K562 (cell line): ENCODE measurements around the gene WDR76. TPM values are rescaled to one million over a fixed set of nuclear protein-coding genes. Genes with fewer than 3 reads are reported as not detected.
A peak's percentile ranks its signal among the peaks of the same experiment; 100 is the strongest.

Experiments used
- ASH1L ChIP-seq: fragments of 450-650 bp; IDR thresholded peaks from 2 replicates; pipeline ENCODE4 v1.6.1; 2018; ENCODE audit warnings: borderline replicate concordance, mild to moderate bottlenecking, low read depth; ENCODE audit not compliant: partially characterized antibody
- C11orf30 ChIP-seq: fragments of 450-650 bp; IDR thresholded peaks from 2 replicates; pipeline ENCODE4 v1.6.1; 2016; ENCODE audit warnings: low read depth, mild to moderate bottlenecking
- CCAR2 ChIP-seq: fragments of 200-400 bp; formaldehyde crosslinking; IDR thresholded peaks from 2 replicates; pipeline ENCODE4 v1.6.1; 2017; ENCODE audit warnings: mild to moderate bottlenecking, low read depth, low read length
- ELF1 ChIP-seq: fragments of 200-800 bp; sonication (Bioruptor generic); IDR thresholded peaks from 2 replicates; pipeline ENCODE4 v1.6.1; 2016; ENCODE audit warnings: missing genetic modification characterization, missing compliant biosample characterization
- HCFC1 ChIP-seq: IDR thresholded peaks from 2 replicates; pipeline ENCODE4 v1.6.1; 2012; ENCODE audit warnings: low read depth, low read length, improper control_type of control experiment
- HDAC8 ChIP-seq: fragments of 450-650 bp; IDR thresholded peaks from 2 replicates; pipeline ENCODE4 v1.6.1; 2016; ENCODE audit warnings: mild to moderate bottlenecking, missing genetic modification characterization, moderate library complexity, missing compliant biosample characterization
- KAT7 ChIP-seq: sonication (generic); formaldehyde crosslinking; IDR thresholded peaks from 2 replicates; pipeline ENCODE4 v1.8.0; 2022; ENCODE audit warnings: missing genetic modification reagents, mild to moderate bottlenecking, borderline replicate concordance
- MAZ ChIP-seq, 2 experiments: fragments of 450-650 bp in 1 of 2; sonication (generic) in 1 of 2; formaldehyde crosslinking; IDR thresholded peaks in 1 of 2; conservative IDR thresholded peaks in 1 of 2; 2 replicates each; pipeline versions ENCODE4 v1.4.0 to v1.5.0; 2020; ENCODE audit warnings: mild to moderate bottlenecking in 1 of 2, missing genetic modification reagents in 1 of 2
- PCBP2 ChIP-seq: fragments of 200-400 bp; formaldehyde crosslinking; IDR thresholded peaks from 2 replicates; pipeline ENCODE4 v1.6.1; 2018; ENCODE audit warnings: low read length, low read depth, mild to moderate bottlenecking, moderate library complexity; ENCODE audit not compliant: poor library complexity, severe bottlenecking
- PHB2 ChIP-seq: fragments of 450-650 bp; IDR thresholded peaks from 2 replicates; pipeline ENCODE4 v1.6.1; 2017; ENCODE audit warnings: low read depth
- POLR3G ChIP-seq: IDR thresholded peaks from 2 replicates; pipeline ENCODE4 v1.6.1; 2011; ENCODE audit not compliant: insufficient read length, insufficient replicate concordance; ENCODE audit errors: extremely low read depth
- SETDB1 ChIP-seq: IDR thresholded peaks from one replicate; pipeline ENCODE4 v1.6.1; 2012; ENCODE audit warnings: low read length, control low read depth, inconsistent platforms
- SMARCB1 ChIP-seq: IDR thresholded peaks from 2 replicates; pipeline ENCODE4 v1.6.1; 2011; ENCODE audit warnings: improper control_type of control experiment, low read depth; ENCODE audit not compliant: insufficient read length
- SMC3 ChIP-seq: conservative IDR thresholded peaks from 2 replicates; pipeline ENCODE4 v1.6.1; 2011; ENCODE audit warnings: low read depth, low read length, improper control_type of control experiment; ENCODE audit not compliant: insufficient read depth
- TAF1 ChIP-seq: IDR thresholded peaks from 2 replicates; pipeline ENCODE4 v1.6.1; 2011; ENCODE audit warnings: mild to moderate bottlenecking, low read length, moderate library complexity; ENCODE audit not compliant: insufficient read depth, control insufficient read depth, severe bottlenecking; ENCODE audit errors: extremely low read depth
- XRCC4 ChIP-seq: IDR thresholded peaks from one replicate; pipeline ENCODE4 v1.6.1; 2011; ENCODE audit not compliant: insufficient read depth, insufficient read length; ENCODE audit errors: extremely low read depth
- ZNF23 ChIP-seq: fragments of 250-450 bp; sonication (Bioruptor Pico); IDR thresholded peaks from 2 replicates; pipeline ENCODE4 v1.4.0; 2020; ENCODE audit warnings: mild to moderate bottlenecking
- ZNF232 ChIP-seq: sonication (generic); formaldehyde crosslinking; IDR thresholded peaks from 2 replicates; pipeline ENCODE4 v1.8.0; 2022; ENCODE audit warnings: mild to moderate bottlenecking, missing genetic modification reagents
- ZNF3 ChIP-seq: fragments of 250-450 bp; sonication (Bioruptor Pico); IDR thresholded peaks from 2 replicates; pipeline ENCODE4 v1.5.0; 2021; ENCODE audit warnings: mild to moderate bottlenecking, moderate library complexity
- ZNF408 ChIP-seq: fragments of 250-450 bp; sonication (Bioruptor Pico); IDR thresholded peaks from 2 replicates; pipeline ENCODE4 v1.4.0; 2020; ENCODE audit warnings: low read depth, mild to moderate bottlenecking, moderate library complexity
- ZNF75A ChIP-seq: fragments of 450-650 bp; formaldehyde crosslinking; IDR thresholded peaks from 2 replicates; pipeline ENCODE4 v1.4.0; 2020; ENCODE audit warnings: mild to moderate bottlenecking
- polyA plus RNA-seq, 8 experiments: library from polyadenylated mRNA; depleted of rRNA in 4 of 8; stranded (reverse) in 5 of 8; unstranded in 3 of 8; fragments of >200 nt; fragmentation: Nextera tagmentation in 2 of 8; fragmentation: Illumina TruSeq in 1 of 8; extraction: Ambion mirVana in 2 of 8; extraction: Trizol in 1 of 8; gene quantifications; 2 replicates each; pipeline versions ENCODE4 v1.2.1 to v1.2.3, GENCODE V29; 2011 to 2014; ENCODE audit warnings: inconsistent platforms in 1 of 8, missing spikeins in 1 of 8
- total RNA-seq, 7 experiments: library from RNA; depleted of rRNA in 6 of 7; stranded (reverse); fragments of >200 nt in 6 of 7; fragmentation: Illumina TruSeq in 2 of 7; extraction: Trizol in 2 of 7; gene quantifications; 2 replicates each; pipeline versions ENCODE4 v1.2.1 to v1.2.3, GENCODE V29; 2011 to 2021; ENCODE audit warnings: low replicate concordance in 1 of 7
- TF ChIP-seq, protein P1 (sequence below): fragments of 250-450 bp; sonication (Bioruptor Pico); IDR thresholded peaks from 2 replicates; pipeline ENCODE4 v1.4.0; 2020; ENCODE audit warnings: borderline replicate concordance
- TF ChIP-seq, protein P2 (sequence below), 2 experiments: fragments of 450-650 bp in 1 of 2; sonication (generic) in 1 of 2; formaldehyde crosslinking; conservative IDR thresholded peaks; 2 replicates each; pipeline versions ENCODE4 v1.4.0 to v1.8.1; 2020 to 2022; ENCODE audit warnings: mild to moderate bottlenecking in 1 of 2, missing genetic modification reagents in 1 of 2
- TF ChIP-seq, protein P3 (sequence below): fragments of 250-450 bp; sonication (Bioruptor Pico); IDR thresholded peaks from 2 replicates; pipeline ENCODE4 v1.8.0; 2022; ENCODE audit warnings: moderate library complexity, mild to moderate bottlenecking, inconsistent platforms

Gene WDR76
- total and polyA plus RNA-seq, 9 of the 15 experiments (the other 6 are each of a cell fraction or from before 2014, with no cell fraction given) = 9.8 to 69.5 (median 44.4) TPM

DNA sequence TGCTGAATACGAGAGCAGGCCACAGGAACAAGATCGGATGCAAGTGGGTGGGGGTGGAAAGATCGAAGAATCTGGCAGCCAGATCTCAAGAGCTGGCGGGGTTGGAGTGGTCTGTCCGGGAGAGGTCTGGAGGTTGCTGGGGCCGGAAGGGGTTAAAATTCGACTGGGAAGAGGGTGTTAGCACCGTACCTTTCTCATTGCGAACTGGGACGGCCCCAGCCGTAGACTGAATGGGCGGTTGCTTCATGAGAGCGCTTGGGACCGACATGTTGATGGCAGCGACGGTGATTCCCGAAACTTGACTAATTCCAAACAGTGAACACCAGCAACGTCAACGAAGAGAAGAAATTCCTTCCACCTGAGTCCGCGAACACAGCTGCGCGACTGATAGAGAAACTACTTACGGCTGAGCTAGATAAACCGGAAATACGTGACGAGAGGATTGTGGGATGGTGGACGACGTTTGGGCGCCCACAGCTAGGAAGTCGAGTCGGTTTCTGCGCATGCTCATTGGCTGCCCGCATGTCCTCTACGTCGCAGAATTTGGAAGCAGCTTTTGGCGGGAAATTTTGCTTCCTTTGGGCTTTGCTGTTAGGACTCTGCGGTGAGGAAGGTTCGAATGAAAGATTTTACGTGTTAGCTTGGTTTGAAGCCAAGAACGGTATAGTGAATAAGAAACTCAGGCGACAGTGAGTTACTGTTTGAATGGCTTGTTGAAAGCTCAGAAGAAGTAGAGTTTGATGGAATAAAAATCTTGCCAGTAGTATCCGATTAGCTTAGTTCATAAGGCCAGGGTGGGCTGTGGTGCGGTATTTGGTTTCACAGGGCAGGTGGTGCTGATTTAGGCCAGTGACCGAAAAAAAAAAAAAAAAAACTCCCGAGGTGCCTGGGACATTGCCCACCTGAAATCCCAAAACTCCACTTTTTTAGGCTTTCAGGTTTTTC is 2.2 kb upstream of the WDR76 start, which contains the start of gene MFAP1 (continued):
- TF ChIP-seq SMARCB1 (no peak), ELF1 (tag) (peak; percentile 95), ZNF75A (CRISPR knock-in tag) (no peak), XRCC4 (no peak), ZNF232 (no peak), ZNF408 (no peak), PHB2 (no peak; the same call in 1 of the 2 replicates), TAF1 (peak; percentile 94), HCFC1 (peak; percentile 75), ZNF3 (CRISPR knock-in tag) (no peak), CCAR2 (no peak), POLR3G (no peak), ZNF23 (CRISPR knock-in tag) (no peak), KAT7 (CRISPR knock-in tag) (peak; percentile 77; the same call in 1 of the 2 replicates), ASH1L (peak; percentile 45), C11orf30 (peak; percentile 81), MAZ (CRISPR knock-in tag; conservative IDR thresholded peaks at IDR 0.05 in 1 of 2, IDR thresholded peaks at IDR 0.05 in 1 of 2) (peak in 1 of 2 experiments; percentile 45; a peak in 1 of 4 replicates), HDAC8 (tag) (no peak; the same call in 1 of the 2 replicates), PCBP2 (no peak), SMC3 (no peak), SETDB1 (no peak)
- TF ChIP-seq, protein P1, sequence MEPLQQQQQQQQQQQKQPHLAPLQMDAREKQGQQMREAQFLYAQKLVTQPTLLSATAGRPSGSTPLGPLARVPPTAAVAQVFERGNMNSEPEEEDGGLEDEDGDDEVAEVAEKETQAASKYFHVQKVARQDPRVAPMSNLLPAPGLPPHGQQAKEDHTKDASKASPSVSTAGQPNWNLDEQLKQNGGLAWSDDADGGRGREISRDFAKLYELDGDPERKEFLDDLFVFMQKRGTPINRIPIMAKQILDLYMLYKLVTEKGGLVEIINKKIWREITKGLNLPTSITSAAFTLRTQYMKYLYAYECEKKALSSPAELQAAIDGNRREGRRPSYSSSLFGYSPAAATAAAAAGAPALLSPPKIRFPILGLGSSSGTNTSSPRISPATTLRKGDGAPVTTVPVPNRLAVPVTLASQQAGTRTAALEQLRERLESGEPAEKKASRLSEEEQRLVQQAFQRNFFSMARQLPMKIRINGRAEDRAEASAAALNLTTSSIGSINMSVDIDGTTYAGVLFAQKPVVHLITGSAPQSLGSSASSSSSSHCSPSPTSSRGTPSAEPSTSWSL (CRISPR knock-in tag) = no peak
- TF ChIP-seq, protein P2, sequence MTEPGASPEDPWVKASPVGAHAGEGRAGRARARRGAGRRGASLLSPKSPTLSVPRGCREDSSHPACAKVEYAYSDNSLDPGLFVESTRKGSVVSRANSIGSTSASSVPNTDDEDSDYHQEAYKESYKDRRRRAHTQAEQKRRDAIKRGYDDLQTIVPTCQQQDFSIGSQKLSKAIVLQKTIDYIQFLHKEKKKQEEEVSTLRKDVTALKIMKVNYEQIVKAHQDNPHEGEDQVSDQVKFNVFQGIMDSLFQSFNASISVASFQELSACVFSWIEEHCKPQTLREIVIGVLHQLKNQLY (CRISPR knock-in tag; conservative IDR thresholded peaks at IDR 0.05) = no peak
- TF ChIP-seq, protein P3, sequence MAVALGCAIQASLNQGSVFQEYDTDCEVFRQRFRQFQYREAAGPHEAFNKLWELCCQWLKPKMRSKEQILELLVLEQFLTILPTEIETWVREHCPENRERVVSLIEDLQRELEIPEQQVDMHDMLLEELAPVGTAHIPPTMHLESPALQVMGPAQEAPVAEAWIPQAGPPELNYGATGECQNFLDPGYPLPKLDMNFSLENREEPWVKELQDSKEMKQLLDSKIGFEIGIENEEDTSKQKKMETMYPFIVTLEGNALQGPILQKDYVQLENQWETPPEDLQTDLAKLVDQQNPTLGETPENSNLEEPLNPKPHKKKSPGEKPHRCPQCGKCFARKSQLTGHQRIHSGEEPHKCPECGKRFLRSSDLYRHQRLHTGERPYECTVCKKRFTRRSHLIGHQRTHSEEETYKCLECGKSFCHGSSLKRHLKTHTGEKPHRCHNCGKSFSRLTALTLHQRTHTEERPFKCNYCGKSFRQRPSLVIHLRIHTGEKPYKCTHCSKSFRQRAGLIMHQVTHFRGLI = no peak
